PC-9 (cell line): ENCODE results near the gene PDE3B. TPM values are rescaled to one million over a fixed set of nuclear protein-coding genes. Genes with fewer than 3 reads are reported as not detected.

Source experiments
- BruUV-seq: library from RNA; stranded (reverse); fragments of 400-500 nt; replicated peaks from 2 replicates; lab custom pipeline; 2021; lab: Mats Ljungman, UMichigan
- CTCF ChIA-PET: fragments of 300-600 bp; sonication (Branson Sonifier 250); formaldehyde crosslinking; loops from one replicate; lab custom pipeline; 2022; ENCODE audit warnings: antibody characterized with exemption; lab: Charles Lee
- POLR2A ChIA-PET: fragments of 300-600 bp; sonication (Branson Sonifier 250); formaldehyde crosslinking; loops from one replicate; lab custom pipeline; 2022; ENCODE audit warnings: antibody characterized with exemption; ENCODE audit not compliant: unreplicated experiment; lab: Charles Lee
- DNase-seq, 2 experiments: peaks; one replicate each; pipeline versions ENCODE4 v3.0.0 to v3.0.0-alpha.2; 2015 to 2022; ENCODE audit warnings: mixed read lengths in 1 of 2
- H2AFZ ChIP-seq: fragments of 200-600 bp; sonication (generic); 2 replicates; pipeline ENCODE4 v1.8.1; 2017; ENCODE audit warnings: antibody characterized with exemption
- H3F3A ChIP-seq: fragments of 200-600 bp; sonication (generic); 2 replicates; pipeline ENCODE4 v1.8.1; 2017; ENCODE audit warnings: antibody characterized with exemption, mild to moderate bottlenecking, low read depth; ENCODE audit not compliant: insufficient read depth
- H3K27ac ChIP-seq: fragments of 200-600 bp; sonication (generic); 2 replicates; pipeline ENCODE4 v1.6.1; 2016; ENCODE audit warnings: mixed run types
- H3K27me3 ChIP-seq: fragments of 200-600 bp; sonication (generic); 2 replicates; pipeline ENCODE4 v1.6.1; 2016; ENCODE audit warnings: low read depth, mixed run types; ENCODE audit not compliant: insufficient read depth
- H3K36me3 ChIP-seq: fragments of 200-600 bp; sonication (generic); 2 replicates; pipeline ENCODE4 v1.6.1; 2016; ENCODE audit warnings: low read depth, mixed run types
- H3K4me1 ChIP-seq: fragments of 200-600 bp; sonication (generic); replicated peaks from 2 replicates; pipeline ENCODE4 v1.6.1; 2016; ENCODE audit warnings: mixed run types; ENCODE audit not compliant: insufficient read depth
- H3K4me2 ChIP-seq: fragments of 200-600 bp; sonication (generic); 2 replicates; pipeline ENCODE4 v1.6.1; 2017; ENCODE audit warnings: mixed run types
- H3K4me3 ChIP-seq: fragments of 200-600 bp; sonication (generic); 2 replicates; pipeline ENCODE4 v1.6.1; 2016; ENCODE audit warnings: mixed run types
- H3K79me2 ChIP-seq: fragments of 200-600 bp; sonication (generic); 2 replicates; pipeline ENCODE4 v1.6.1; 2017; ENCODE audit warnings: low read depth, mixed run types
- H3K9me2 ChIP-seq: fragments of 200-600 bp; sonication (generic); 2 replicates; pipeline ENCODE4 v1.8.1; 2017; ENCODE audit warnings: mild to moderate bottlenecking; ENCODE audit not compliant: insufficient read depth
- H3K9me3 ChIP-seq: fragments of 200-600 bp; sonication (generic); 2 replicates; pipeline ENCODE4 v1.8.1; 2016; ENCODE audit warnings: low read depth; ENCODE audit not compliant: insufficient read depth
- H4K20me1 ChIP-seq: fragments of 200-600 bp; sonication (generic); 2 replicates; pipeline ENCODE4 v1.8.1; 2017; ENCODE audit not compliant: insufficient read depth
- EZH2 ChIP-seq: fragments of 200-600 bp; sonication (generic); IDR thresholded peaks from 2 replicates; pipeline ENCODE4 v1.8.0; 2017; ENCODE audit warnings: antibody characterized with exemption, low read depth
- intact Hi-C: fragments of 100-400 bp; cut with micrococcal nuclease; formaldehyde crosslinking; loops from one replicate; pipeline ENCODE4 v1.10.0; 2022; ENCODE audit not compliant: unreplicated experiment
- total RNA-seq: library from RNA; stranded (reverse); gene quantifications from 2 replicates; pipeline ENCODE4 v1.2.3, GENCODE V29; 2021
- TF ChIP-seq, protein P1 (sequence below): fragments of 200-600 bp; sonication (generic); conservative IDR thresholded peaks from 2 replicates; pipeline ENCODE4 v1.6.1; 2017; ENCODE audit warnings: mixed run types, antibody characterized with exemption, mild to moderate bottlenecking, moderate library complexity

The PDE3B gene
- total RNA-seq, 1 experiment from 2014 or later, result not detected

DNA sequence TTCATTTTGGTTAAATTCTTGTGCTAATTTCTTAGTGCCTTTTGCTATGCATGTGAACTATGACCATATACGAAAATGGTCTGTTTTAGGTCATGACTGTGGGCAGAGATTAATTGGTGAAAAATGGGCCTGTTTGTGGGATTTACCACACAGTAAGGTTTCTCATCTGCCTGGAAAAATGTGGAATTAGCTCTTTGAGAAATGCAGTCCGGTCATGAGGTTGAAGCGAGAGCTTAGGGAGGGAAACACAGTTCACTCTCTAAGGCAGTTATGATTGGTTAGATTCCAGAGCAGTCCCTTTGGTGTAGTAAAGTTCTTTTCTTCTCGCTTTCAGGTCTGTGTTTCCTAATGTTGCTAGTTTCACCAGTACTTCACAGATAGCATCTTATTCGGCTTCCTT, 1.2 kb upstream of the PDE3B start:
- H3K27me3 ChIP-seq, result peaks cover 13% of the 10 kb centered on the region
- H3K4me1 ChIP-seq, result no peaks in the 10 kb centered on the region
- no peak overlapping the region for H3K4me3 ChIP-seq
- no peak for DNase-seq
- no peaks in the 10 kb centered on the region for H3K36me3 ChIP-seq
- intact Hi-C loops, result no loop called here
- ChIA-PET CTCF (no interaction called here), POLR2A (no interaction called here)
- no peaks in the 10 kb centered on the region for H3K9me3 ChIP-seq
- H2AFZ ChIP-seq, result no peak overlapping the region
- BruUV-seq, result no TSS peak
- H3F3A ChIP-seq, result no peaks in the 10 kb centered on the region
- H3K4me2 ChIP-seq, result peak overlapping the region; percentile 90; the same call in 1 of the 2 replicates
- TF ChIP-seq, protein P1, sequence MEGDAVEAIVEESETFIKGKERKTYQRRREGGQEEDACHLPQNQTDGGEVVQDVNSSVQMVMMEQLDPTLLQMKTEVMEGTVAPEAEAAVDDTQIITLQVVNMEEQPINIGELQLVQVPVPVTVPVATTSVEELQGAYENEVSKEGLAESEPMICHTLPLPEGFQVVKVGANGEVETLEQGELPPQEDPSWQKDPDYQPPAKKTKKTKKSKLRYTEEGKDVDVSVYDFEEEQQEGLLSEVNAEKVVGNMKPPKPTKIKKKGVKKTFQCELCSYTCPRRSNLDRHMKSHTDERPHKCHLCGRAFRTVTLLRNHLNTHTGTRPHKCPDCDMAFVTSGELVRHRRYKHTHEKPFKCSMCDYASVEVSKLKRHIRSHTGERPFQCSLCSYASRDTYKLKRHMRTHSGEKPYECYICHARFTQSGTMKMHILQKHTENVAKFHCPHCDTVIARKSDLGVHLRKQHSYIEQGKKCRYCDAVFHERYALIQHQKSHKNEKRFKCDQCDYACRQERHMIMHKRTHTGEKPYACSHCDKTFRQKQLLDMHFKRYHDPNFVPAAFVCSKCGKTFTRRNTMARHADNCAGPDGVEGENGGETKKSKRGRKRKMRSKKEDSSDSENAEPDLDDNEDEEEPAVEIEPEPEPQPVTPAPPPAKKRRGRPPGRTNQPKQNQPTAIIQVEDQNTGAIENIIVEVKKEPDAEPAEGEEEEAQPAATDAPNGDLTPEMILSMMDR, result no peak
- TF ChIP-seq EZH2, result no peak
- no peak overlapping the region for H3K27ac ChIP-seq
- no peaks in the 10 kb centered on the region for H4K20me1 ChIP-seq
- no peaks in the 10 kb centered on the region for H3K79me2 ChIP-seq
- H3K9me2 ChIP-seq, result no peaks in the 10 kb centered on the region

DNA sequence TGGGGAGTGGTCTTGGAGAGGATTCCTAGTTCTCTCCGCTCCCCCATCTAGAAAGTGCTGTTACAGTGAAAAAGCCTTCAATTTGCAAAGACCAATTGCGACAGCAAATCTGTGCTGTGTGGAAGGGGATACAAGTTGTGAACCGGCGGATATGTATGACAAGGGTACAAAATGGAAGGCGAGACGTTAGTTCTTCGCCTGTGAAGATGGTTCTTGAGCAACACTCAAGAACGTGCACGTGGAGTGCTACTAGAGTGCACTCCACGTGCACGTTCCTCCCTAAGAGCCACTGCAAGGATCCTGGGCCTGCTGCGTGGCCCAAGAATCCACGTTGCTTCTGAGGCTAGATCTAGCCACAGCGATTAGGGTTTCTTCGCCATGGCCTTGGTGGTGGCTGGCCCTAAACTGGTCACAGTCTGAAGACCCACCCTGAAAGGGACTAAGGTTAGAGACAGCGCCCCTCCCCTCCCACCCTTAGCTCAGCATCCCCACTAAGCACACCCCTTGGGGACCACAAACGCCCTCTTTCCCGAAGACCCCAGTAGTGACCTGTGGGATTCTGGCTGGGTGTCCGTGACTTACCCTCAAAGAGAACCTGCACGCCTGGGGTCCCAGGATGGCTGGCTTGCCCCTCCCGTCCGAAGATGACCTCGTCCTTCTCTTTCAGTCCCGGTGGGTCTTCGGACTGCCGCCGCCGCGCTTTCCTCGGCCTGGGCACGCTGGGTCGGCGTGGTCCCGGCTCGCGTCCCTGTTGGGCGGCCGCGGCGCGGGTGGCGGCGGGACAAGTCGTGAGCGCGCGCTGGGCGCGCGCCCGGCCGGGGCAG, 519 bp upstream of the PDE3B start:
- Histone ChIP-seq H2AFZ (no peak overlapping the region), H3K4me2 (peak overlapping the region; percentile 90), H3K27ac (no peak overlapping the region), H3F3A (no peaks in the 10 kb centered on the region), H3K79me2 (no peaks in the 10 kb centered on the region), H3K9me3 (no peaks in the 10 kb centered on the region), H3K9me2 (no peaks in the 10 kb centered on the region), H3K4me1 (no peaks in the 10 kb centered on the region), H3K36me3 (no peaks in the 10 kb centered on the region), H4K20me1 (no peaks in the 10 kb centered on the region), H3K4me3 (peak overlapping the region; percentile 75; the same call in 1 of the 2 replicates), H3K27me3 (peaks cover 13% of the 10 kb centered on the region)
- TF ChIP-seq EZH2, result no peak
- TF ChIP-seq, protein P1, result no peak
- intact Hi-C loops, result no loop called here
- ChIA-PET POLR2A (no interaction called here), CTCF (no interaction called here)
- DNase-seq, result no peak
- no TSS peak for BruUV-seq

DNA sequence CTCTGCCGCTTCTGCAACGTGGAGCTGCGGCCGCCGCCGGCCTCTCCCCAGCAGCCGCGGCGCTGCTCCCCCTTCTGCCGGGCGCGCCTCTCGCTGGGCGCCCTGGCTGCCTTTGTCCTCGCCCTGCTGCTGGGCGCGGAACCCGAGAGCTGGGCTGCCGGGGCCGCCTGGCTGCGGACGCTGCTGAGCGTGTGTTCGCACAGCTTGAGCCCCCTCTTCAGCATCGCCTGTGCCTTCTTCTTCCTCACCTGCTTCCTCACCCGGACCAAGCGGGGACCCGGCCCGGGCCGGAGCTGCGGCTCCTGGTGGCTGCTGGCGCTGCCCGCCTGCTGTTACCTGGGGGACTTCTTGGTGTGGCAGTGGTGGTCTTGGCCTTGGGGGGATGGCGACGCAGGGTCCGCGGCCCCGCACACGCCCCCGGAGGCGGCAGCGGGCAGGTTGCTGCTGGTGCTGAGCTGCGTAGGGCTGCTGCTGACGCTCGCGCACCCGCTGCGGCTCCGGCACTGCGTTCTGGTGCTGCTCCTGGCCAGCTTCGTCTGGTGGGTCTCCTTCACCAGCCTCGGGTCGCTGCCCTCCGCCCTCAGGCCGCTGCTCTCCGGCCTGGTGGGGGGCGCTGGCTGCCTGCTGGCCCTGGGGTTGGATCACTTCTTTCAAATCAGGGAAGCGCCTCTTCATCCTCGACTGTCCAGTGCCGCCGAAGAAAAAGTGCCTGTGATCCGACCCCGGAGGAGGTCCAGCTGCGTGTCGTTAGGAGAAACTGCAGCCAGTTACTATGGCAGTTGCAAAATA, 816 bp downstream of the PDE3B start:
- BruUV-seq, result no TSS peak

More for the DNA sequence above, 816 bp downstream of the PDE3B start:
- no peaks in the 10 kb centered on the region for H3K4me1 ChIP-seq
- no peak for DNase-seq
- POLR2A ChIA-PET, result no interaction called here
- H3K4me3 ChIP-seq, result peak overlapping the region; percentile 75
- H3F3A ChIP-seq, result no peaks in the 10 kb centered on the region
- H3K36me3 ChIP-seq, result no peaks in the 10 kb centered on the region
- H3K27ac ChIP-seq, result no peak overlapping the region
- H3K9me3 ChIP-seq, result no peaks in the 10 kb centered on the region
- intact Hi-C loops, result no loop called here
- H3K9me2 ChIP-seq, result no peaks in the 10 kb centered on the region
- no peak for TF ChIP-seq EZH2
- TF ChIP-seq, protein P1, result no peak
- no peaks in the 10 kb centered on the region for H3K79me2 ChIP-seq
- no peaks in the 10 kb centered on the region for H4K20me1 ChIP-seq
- CTCF ChIA-PET, result no interaction called here
- H2AFZ ChIP-seq, result peak overlapping the region; percentile 92
- peak overlapping the region; percentile 90 for H3K4me2 ChIP-seq
- peaks cover 13% of the 10 kb centered on the region for H3K27me3 ChIP-seq
